ENCODE results near the gene STK39.

Gene STK39

GRCh38 chr2:168243061-168243460, 4.3 kb downstream of the STK39 start:
- DNase-seq (ENCODE audit: low read depth): no peak

- DNase-seq (ENCODE audit: low read depth): no peak
Measured at GRCh38 chr2:168241746-168242145, 5.6 kb downstream of the STK39 start.

- no peak for DNase-seq (ENCODE audit: low read depth)
Measured at GRCh38 chr2:168241208-168241607, 6.2 kb downstream of the STK39 start.

- DNase-seq (ENCODE audit: low read depth): no peak
Measured at GRCh38 chr2:168239281-168239680, 8.1 kb downstream of the STK39 start.

GRCh38 chr2:168237741-168238140, 9.7 kb downstream of the STK39 start:
- no peak for DNase-seq (ENCODE audit: low read depth)

GRCh38 chr2:168234407-168235085, 12.8 kb downstream of the STK39 start:
- no peak for DNase-seq (ENCODE audit: low read depth)

GRCh38 chr2:168233726-168234406, 13.5 kb downstream of the STK39 start:
- DNase-seq (ENCODE audit: low read depth): no peak

- DNase-seq (ENCODE audit: low read depth): no peak
Measured at GRCh38 chr2:168233166-168233565, 14.2 kb downstream of the STK39 start.

GRCh38 chr2:168231609-168232241, 15.7 kb downstream of the STK39 start:
- DNase-seq (ENCODE audit: low read depth): no peak

GRCh38 chr2:168230389-168230788, 17.0 kb downstream of the STK39 start:
- DNase-seq (ENCODE audit: low read depth): no peak

GRCh38 chr2:168224346-168224745, 23.0 kb downstream of the STK39 start:
- DNase-seq (ENCODE audit: low read depth): no peak

- no peak for DNase-seq (ENCODE audit: low read depth)
Measured at GRCh38 chr2:168222088-168222487, 25.3 kb downstream of the STK39 start.

GRCh38 chr2:168220965-168221819, 26.2 kb downstream of the STK39 start:
- DNase-seq (ENCODE audit: low read depth): no peak

- DNase-seq (ENCODE audit: low read depth): no peak
Measured at GRCh38 chr2:168217920-168218319, 29.5 kb downstream of the STK39 start.

GRCh38 chr2:168216351-168217005, 30.9 kb downstream of the STK39 start:
- no peak for DNase-seq (ENCODE audit: low read depth)

GRCh38 chr2:168215813-168216212, 31.6 kb downstream of the STK39 start:
- no peak for DNase-seq (ENCODE audit: low read depth)

GRCh38 chr2:168212866-168213265, 34.5 kb downstream of the STK39 start:
- no peak for DNase-seq (ENCODE audit: low read depth)

GRCh38 chr2:168212167-168212566, 35.2 kb downstream of the STK39 start:
- no peak for DNase-seq (ENCODE audit: low read depth)

- DNase-seq (ENCODE audit: low read depth): no peak
Measured at GRCh38 chr2:168211664-168212163, 35.7 kb downstream of the STK39 start.

GRCh38 chr2:168210895-168211570, 36.4 kb downstream of the STK39 start:
- DNase-seq (ENCODE audit: low read depth): no peak

Data from stimulated activated CD4-positive, alpha-beta T cell treated with anti-CD3 and anti-CD28 coated beads, Interleukin-2, amount 100 ng/mL, for 4 hours (primary cell).